Karpas-422 (cell line): ENCODE results near the gene RHOH. TPM values are rescaled to one million over a fixed set of nuclear protein-coding genes. Genes with fewer than 3 reads are reported as not detected.
"Not testable (repeated sequence)": the region's sequence is repeated elsewhere in the genome, so short reads cannot be mapped to it uniquely, and the experiment has no call there.

Source experiments
- DNase-seq: peaks from one replicate; pipeline ENCODE4 v3.0.0-alpha.2; 2015
- H2AFZ ChIP-seq: fragments of 200-600 bp; sonication (generic); 2 replicates; pipeline ENCODE4 v1.6.1; 2014; ENCODE audit warnings: antibody characterized with exemption, low read length, mixed read lengths
- H3K27ac ChIP-seq: fragments of 200-600 bp; sonication (generic); 2 replicates; pipeline ENCODE4 v1.5.1; 2014; ENCODE audit warnings: mild to moderate bottlenecking, low read length, moderate library complexity
- H3K27me3 ChIP-seq: fragments of 200-600 bp; sonication (generic); 2 replicates; pipeline ENCODE4 v1.6.1; 2014; ENCODE audit warnings: low read length, mixed read lengths
- H3K36me3 ChIP-seq: fragments of 200-600 bp; sonication (generic); 2 replicates; pipeline ENCODE4 v1.6.1; 2014; ENCODE audit warnings: low read length, mixed read lengths; ENCODE audit not compliant: insufficient read depth
- H3K4me1 ChIP-seq: fragments of 200-600 bp; sonication (generic); 2 replicates; pipeline ENCODE4 v1.6.1; 2014; ENCODE audit warnings: mild to moderate bottlenecking, low read length, mixed read lengths
- H3K4me2 ChIP-seq: fragments of 200-600 bp; sonication (generic); 2 replicates; pipeline ENCODE4 v1.6.1; 2014; ENCODE audit warnings: low read length, low read depth, mild to moderate bottlenecking; ENCODE audit not compliant: poor library complexity, severe bottlenecking
- H3K4me3 ChIP-seq: fragments of 200-600 bp; sonication (generic); 2 replicates; pipeline ENCODE4 v1.5.1; 2014; ENCODE audit warnings: mild to moderate bottlenecking, antibody characterized with exemption, low read length, mixed read lengths
- H3K79me2 ChIP-seq: fragments of 200-600 bp; sonication (generic); 2 replicates; pipeline ENCODE4 v1.6.1; 2014; ENCODE audit warnings: mild to moderate bottlenecking, low read length, mixed read lengths
- H3K9ac ChIP-seq: fragments of 200-600 bp; sonication (generic); 2 replicates; pipeline ENCODE4 v1.6.0; 2014; ENCODE audit warnings: low read length
- H3K9me2 ChIP-seq: fragments of 200-600 bp; sonication (generic), shearing (Covaris generic); replicated peaks from 2 replicates; pipeline ENCODE4 v1.6.0; 2014; ENCODE audit warnings: mild to moderate bottlenecking, low read length, moderate library complexity; ENCODE audit not compliant: insufficient read depth
- H3K9me3 ChIP-seq: fragments of 300-700, 200-600 bp; sonication (generic); 2 replicates; pipeline ENCODE4 v1.6.1; 2014; ENCODE audit warnings: low read length, mixed read lengths
- H4K20me1 ChIP-seq: fragments of 200-600 bp; sonication (generic); 2 replicates; pipeline ENCODE4 v1.6.1; 2014; ENCODE audit warnings: mild to moderate bottlenecking, antibody characterized with exemption, low read length, low read depth; ENCODE audit not compliant: insufficient read depth
- total RNA-seq: library from RNA; depleted of rRNA; stranded (reverse); fragments of >200 nt; shearing (Covaris generic); gene quantifications from 2 replicates; pipeline ENCODE4 v1.2.3, GENCODE V29; 2014; ENCODE audit warnings: low replicate concordance

RHOH gene
- total RNA-seq, 1 experiment from 2014 or later = 68.4 TPM

GRCh38 chr4:40288566-40288965 is 91.7 kb downstream of the RHOH start:
- peak overlapping the region; percentile 71 for H3K27ac ChIP-seq
- H3K79me2 ChIP-seq = no peaks in the 10 kb centered on the region
- H3K4me3 ChIP-seq = 0 out of 2 replicates have a peak overlapping the region, but pooled peaks have one; percentile 18
- DNase-seq = peak; percentile 72
- H3K9me3 ChIP-seq = no peaks in the 10 kb centered on the region
- peak overlapping the region; percentile 40 for H3K4me2 ChIP-seq
- H3K27me3 ChIP-seq = no peaks in the 10 kb centered on the region
- H4K20me1 ChIP-seq = no peaks in the 10 kb centered on the region
- no peaks in the 10 kb centered on the region for H3K36me3 ChIP-seq
- H3K9me2 ChIP-seq = no peaks in the 10 kb centered on the region
- H3K4me1 ChIP-seq = peaks cover 46% of the 10 kb centered on the region
- peak overlapping the region; percentile 65 for H2AFZ ChIP-seq
- no peak overlapping the region for H3K9ac ChIP-seq

DNA sequence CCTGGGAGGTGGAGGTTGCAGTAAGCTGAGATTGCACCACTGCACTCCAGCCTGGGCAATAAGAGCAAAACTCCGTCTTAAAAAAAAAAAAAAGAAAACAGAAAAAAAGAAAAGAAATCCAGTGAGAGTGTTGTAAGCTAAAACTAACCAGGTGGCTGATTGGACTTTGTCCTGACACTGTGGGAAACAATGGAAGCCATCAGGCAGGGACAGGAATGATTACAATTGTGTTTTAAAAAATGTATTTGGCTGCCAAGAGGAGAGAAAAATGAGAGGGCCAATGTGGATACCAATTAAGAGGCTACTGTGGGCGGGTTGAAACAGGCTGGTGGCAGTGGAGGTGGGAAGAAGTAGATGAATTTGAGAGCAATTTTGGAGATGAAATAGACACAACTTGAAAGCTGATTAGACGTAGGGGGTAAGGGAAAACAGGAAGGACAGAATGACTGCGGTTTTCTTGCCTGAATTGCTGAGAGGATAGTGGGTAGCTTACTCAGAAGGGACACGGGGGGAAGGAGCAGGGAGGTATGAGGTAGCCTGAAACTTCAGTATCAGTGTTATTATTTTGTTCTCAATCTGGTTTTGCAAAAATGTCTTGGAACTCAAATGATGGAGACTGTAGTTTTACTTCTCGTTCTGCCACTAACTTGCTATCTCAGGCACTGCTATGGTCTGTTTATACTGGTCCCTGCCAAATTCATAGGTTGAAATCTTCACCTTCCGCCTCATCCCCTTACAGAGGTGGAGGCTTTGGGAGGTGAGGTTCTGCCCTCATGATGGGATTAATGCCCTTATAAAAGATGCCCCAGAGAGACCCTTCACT is 92.7 kb downstream of the RHOH start:
- Histone ChIP-seq H3K4me1 (peaks cover 46% of the 10 kb centered on the region), H3K27ac (peak overlapping the region; percentile 42), H3K9ac (peak overlapping the region; percentile 18), H3K4me3 (peak overlapping the region; percentile 20; the same call in 1 of the 2 replicates), H3K27me3 (no peaks in the 10 kb centered on the region), H3K9me3 (no peaks in the 10 kb centered on the region; the same call in 1 of the 2 replicates), H3K4me2 (peak overlapping the region; percentile 25), H3K36me3 (no peaks in the 10 kb centered on the region), H2AFZ (peak overlapping the region; percentile 79), H3K79me2 (no peaks in the 10 kb centered on the region), H4K20me1 (no peaks in the 10 kb centered on the region), H3K9me2 (no peaks in the 10 kb centered on the region)
- peak; percentile 54 for DNase-seq

GRCh38 chr4:40290611-40291186 is 93.9 kb downstream of the RHOH start:
- H3K9me2 ChIP-seq, H3K27ac ChIP-seq, H3K27me3 ChIP-seq, H3K36me3 ChIP-seq, H3K9ac ChIP-seq, H3K9me3 ChIP-seq, H4K20me1 ChIP-seq, H3K79me2 ChIP-seq, DNase-seq: not testable (repeated sequence)
- Histone ChIP-seq H3K4me3 (peak overlapping the region; percentile 20; the same call in 1 of the 2 replicates), H3K4me1 (peaks cover 45% of the 10 kb centered on the region), H3K4me2 (peak overlapping the region; percentile 25), H2AFZ (peak overlapping the region; percentile 79; the same call in 1 of the 2 replicates)

- DNase-seq = no peak
- Histone ChIP-seq H3K9ac (no peak overlapping the region), H3K4me3 (no peak overlapping the region), H3K36me3 (no peaks in the 10 kb centered on the region), H2AFZ (no peak overlapping the region), H3K4me1 (peaks cover 39% of the 10 kb centered on the region), H3K79me2 (no peaks in the 10 kb centered on the region), H4K20me1 (no peaks in the 10 kb centered on the region), H3K27me3 (no peaks in the 10 kb centered on the region), H3K9me2 (no peaks in the 10 kb centered on the region), H3K4me2 (no peak overlapping the region), H3K9me3 (peaks cover 8% of the 10 kb centered on the region), H3K27ac (no peak overlapping the region)
These were observed 95.5 kb downstream of the RHOH start for GRCh38 chr4:40292313-40292759.

GRCh38 chr4:40294339-40294738 is 97.5 kb downstream of the RHOH start:
- no peak overlapping the region for H2AFZ ChIP-seq
- no peak overlapping the region for H3K9ac ChIP-seq
- H3K27ac ChIP-seq = no peak overlapping the region
- no peak overlapping the region for H3K4me3 ChIP-seq
- no peak overlapping the region for H3K4me2 ChIP-seq
- H4K20me1 ChIP-seq = no peaks in the 10 kb centered on the region
- H3K79me2 ChIP-seq = no peaks in the 10 kb centered on the region
- DNase-seq = no peak
- H3K9me3 ChIP-seq = peaks cover 8% of the 10 kb centered on the region
- H3K4me1 ChIP-seq = peaks cover 45% of the 10 kb centered on the region
- H3K9me2 ChIP-seq = no peaks in the 10 kb centered on the region
- no peaks in the 10 kb centered on the region for H3K36me3 ChIP-seq
- H3K27me3 ChIP-seq = no peaks in the 10 kb centered on the region

- H2AFZ ChIP-seq, H3K36me3 ChIP-seq, DNase-seq, H3K9me2 ChIP-seq, H3K4me3 ChIP-seq, H3K9me3 ChIP-seq, H3K9ac ChIP-seq, H4K20me1 ChIP-seq, H3K79me2 ChIP-seq, H3K4me2 ChIP-seq, H3K27me3 ChIP-seq: not testable (repeated sequence)
- H3K4me1 ChIP-seq = peaks cover 45% of the 10 kb centered on the region
- 0 out of 2 replicates have a peak overlapping the region, but pooled peaks have one; percentile 22 for H3K27ac ChIP-seq
These were observed 98.2 kb downstream of the RHOH start for GRCh38 chr4:40295030-40295429.

- Histone ChIP-seq H2AFZ (no peak overlapping the region), H3K79me2 (no peaks in the 10 kb centered on the region), H3K9ac (no peak overlapping the region), H3K4me2 (no peak overlapping the region), H3K27ac (0 out of 2 replicates have a peak overlapping the region, but pooled peaks have one; percentile 22), H3K9me3 (peaks cover 8% of the 10 kb centered on the region), H4K20me1 (no peaks in the 10 kb centered on the region), H3K9me2 (no peaks in the 10 kb centered on the region), H3K4me3 (no peak overlapping the region), H3K36me3 (no peaks in the 10 kb centered on the region), H3K27me3 (no peaks in the 10 kb centered on the region), H3K4me1 (peaks cover 45% of the 10 kb centered on the region)
- DNase-seq = no peak
These were observed 98.7 kb downstream of the RHOH start for GRCh38 chr4:40295572-40295971.
